Peyer's patch (tissue), 4 donors: ENCODE results near the gene SRPK3. TPM values are rescaled to one million over a fixed set of nuclear protein-coding genes. Genes with fewer than 3 reads are reported as not detected.

Source experiments
- DNase-seq, 3 donors: peaks; one replicate each; pipeline ENCODE4 v3.0.0-alpha.2; 2017 to 2019
- H3K27ac ChIP-seq, 4 donors: fragments of 200-600 bp; sonication (generic); one replicate each; pipeline ENCODE4 v1.5.1; 2016 to 2019
- H3K27me3 ChIP-seq, 2 donors: fragments of 200-600 bp; sonication (generic); one replicate each; pipeline ENCODE4 v1.5.1; 2019
- H3K36me3 ChIP-seq, 3 donors: fragments of 200-600 bp; sonication (generic); one replicate each; pipeline ENCODE4 v1.5.1; 2016 to 2019
- H3K4me1 ChIP-seq, 4 donors: fragments of 200-600 bp; sonication (generic); one replicate each; pipeline ENCODE4 v1.5.1; 2016 to 2019
- H3K4me3 ChIP-seq, 4 donors: fragments of 200-600 bp; sonication (generic); 1 replicate in 3 of 4; 2 replicates in 1 of 4; pipeline ENCODE4 v1.5.1; 2016 to 2019; ENCODE audit warnings: mild to moderate bottlenecking in 1 of 4
- H3K9me3 ChIP-seq, 4 donors: fragments of 200-600 bp; sonication (generic); one replicate each; pipeline ENCODE4 v1.5.1; 2016 to 2019; ENCODE audit warnings: mild to moderate bottlenecking in 1 of 4
- CTCF ChIP-seq, 6 experiments: fragments of 450-650 bp in 4 of 6; fragments of 200-600 bp in 2 of 6; sonication (generic) in 1 of 6; IDR thresholded peaks; one replicate each; pipeline ENCODE4 v1.5.1; 2017 to 2019; ENCODE audit warnings: antibody characterized with exemption in 6 of 6, mild to moderate bottlenecking in 3 of 6, moderate library complexity in 1 of 6
- POLR2A ChIP-seq, 2 donors: fragments of 450-650 bp; IDR thresholded peaks; one replicate each; pipeline ENCODE4 v1.5.1; 2017; ENCODE audit warnings: antibody characterized with exemption in 2 of 2, mild to moderate bottlenecking in 2 of 2, moderate library complexity in 2 of 2
- total RNA-seq, 4 donors: library from RNA; depleted of rRNA; stranded (reverse); fragments of >200 nt; gene quantifications; one replicate each; pipeline ENCODE4 v1.1.0, GENCODE V29; 2016

SRPK3 gene
- total RNA-seq, 4 donors from 2014 or later: 1.7 TPM; not detected in 3

GRCh38 chrX:153821066-153821465 is 40.2 kb downstream of the SRPK3 start:
- H3K27ac ChIP-seq: no peak overlapping the region
- H3K4me3 ChIP-seq: no peak overlapping the region
- no peak for TF ChIP-seq CTCF (IDR thresholded peaks at IDR 0.05)
- no peak for TF ChIP-seq POLR2A (IDR thresholded peaks at IDR 0.05)
- H3K4me1 ChIP-seq: no peaks in the 10 kb centered on the region
- H3K9me3 ChIP-seq: no peaks in the 10 kb centered on the region
- no peak for DNase-seq
- H3K36me3 ChIP-seq: no peaks in the 10 kb centered on the region
- H3K27me3 ChIP-seq: no peaks in the 10 kb centered on the region

GRCh38 chrX:153824348-153824747 is 43.5 kb downstream of the SRPK3 start:
- Histone ChIP-seq H3K27me3 (no peaks in the 10 kb centered on the region), H3K4me3 (no peak overlapping the region), H3K36me3 (no peaks in the 10 kb centered on the region), H3K9me3 (peaks cover 0 to 4% (median 0%) of the 10 kb centered on the region in 4 donors), H3K4me1 (peaks cover 0 to 3% (median under 1%) of the 10 kb centered on the region in 4 donors), H3K27ac (no peak overlapping the region)
- TF ChIP-seq CTCF (IDR thresholded peaks at IDR 0.05) (no peak), POLR2A (IDR thresholded peaks at IDR 0.05) (no peak)
- no peak for DNase-seq

GRCh38 chrX:153825042-153825441 is 44.2 kb downstream of the SRPK3 start:
- no peak for DNase-seq
- no peak overlapping the region for H3K27ac ChIP-seq
- no peaks in the 10 kb centered on the region for H3K27me3 ChIP-seq
- peaks cover 0 to 8% (median 2%) of the 10 kb centered on the region in 4 donors for H3K4me1 ChIP-seq
- TF ChIP-seq POLR2A (IDR thresholded peaks at IDR 0.05): no peak
- no peak for TF ChIP-seq CTCF (IDR thresholded peaks at IDR 0.05)
- H3K9me3 ChIP-seq: peaks cover 0 to 4% (median 0%) of the 10 kb centered on the region in 4 donors
- no peaks in the 10 kb centered on the region for H3K36me3 ChIP-seq
- no peak overlapping the region for H3K4me3 ChIP-seq

GRCh38 chrX:153827016-153827415 is 46.2 kb downstream of the SRPK3 start:
- TF ChIP-seq POLR2A (IDR thresholded peaks at IDR 0.05): no peak
- no peak for TF ChIP-seq CTCF (IDR thresholded peaks at IDR 0.05)
- Histone ChIP-seq H3K36me3 (no peaks in the 10 kb centered on the region), H3K4me1 (peaks cover 0 to 8% (median 2%) of the 10 kb centered on the region in 4 donors), H3K9me3 (peaks cover 0 to 4% (median 0%) of the 10 kb centered on the region in 4 donors), H3K27me3 (no peaks in the 10 kb centered on the region), H3K27ac (no peak overlapping the region), H3K4me3 (no peak overlapping the region)
- no peak for DNase-seq

- TF ChIP-seq POLR2A (IDR thresholded peaks at IDR 0.05) (no peak), CTCF (IDR thresholded peaks at IDR 0.05) (no peak)
- no peak overlapping the region for H3K27ac ChIP-seq
- no peak for DNase-seq
- H3K27me3 ChIP-seq: no peaks in the 10 kb centered on the region
- H3K36me3 ChIP-seq: no peaks in the 10 kb centered on the region
- peaks cover 0 to 4% (median 0%) of the 10 kb centered on the region in 4 donors for H3K9me3 ChIP-seq
- peaks cover 0 to 8% (median 2%) of the 10 kb centered on the region in 4 donors for H3K4me1 ChIP-seq
- no peak overlapping the region for H3K4me3 ChIP-seq
These were observed 47.1 kb downstream of the SRPK3 start for GRCh38 chrX:153827903-153828302.

- Histone ChIP-seq H3K4me3 (peak overlapping the region in 2 of 4 donors; percentile 24 to 51), H3K27ac (no peak overlapping the region), H3K27me3 (no peaks in the 10 kb centered on the region), H3K36me3 (no peaks in the 10 kb centered on the region), H3K9me3 (peaks cover 0 to 4% (median 0%) of the 10 kb centered on the region in 4 donors), H3K4me1 (peaks cover 0 to 8% (median 2%) of the 10 kb centered on the region in 4 donors)
- no peak for TF ChIP-seq CTCF (IDR thresholded peaks at IDR 0.05)
- no peak for TF ChIP-seq POLR2A (IDR thresholded peaks at IDR 0.05)
- no peak for DNase-seq
These were observed 47.5 kb downstream of the SRPK3 start for GRCh38 chrX:153828308-153828707.
